OCI-LY3 (cell line): ENCODE measurements around the gene NHS.

Source experiments
- H2AFZ ChIP-seq: fragments of 200-600, 300-600 bp; shearing (Covaris generic); 2 replicates; pipeline ENCODE4 v1.6.0; 2014; ENCODE audit warnings: antibody characterized with exemption, low read depth, low read length
- H3K27ac ChIP-seq: fragments of 200-600, 300-600 bp; sonication (generic); 2 replicates; pipeline ENCODE4 v1.5.1; 2014; ENCODE audit warnings: mild to moderate bottlenecking, low read length, moderate library complexity, mixed read lengths
- H3K27me3 ChIP-seq: fragments of 200-600, 300-600 bp; sonication (generic); 2 replicates; pipeline ENCODE4 v1.6.1; 2014; ENCODE audit warnings: low read depth, low read length, mixed read lengths
- H3K36me3 ChIP-seq: fragments of 200-600, 300-600 bp; sonication (generic); replicated peaks from 2 replicates; pipeline ENCODE3; 2014; ENCODE audit warnings: low read depth, low read length, mixed read lengths
- H3K4me1 ChIP-seq: fragments of 300-600, 200-600 bp; sonication (generic); 2 replicates; pipeline ENCODE4 v1.6.1; 2014; ENCODE audit warnings: low read length, mixed read lengths
- H3K4me2 ChIP-seq: fragments of 200-600, 300-600 bp; sonication (generic); 2 replicates; pipeline ENCODE4 v1.6.1; 2014; ENCODE audit warnings: low read length, mixed read lengths
- H3K4me3 ChIP-seq: fragments of 300-600, 200-600 bp; sonication (generic); 2 replicates; pipeline ENCODE4 v1.5.1; 2014; ENCODE audit warnings: antibody characterized with exemption, mild to moderate bottlenecking, low read length, moderate library complexity
- H3K79me2 ChIP-seq: fragments of 300-600, 200-600 bp; shearing (Covaris generic); 2 replicates; pipeline ENCODE4 v1.6.1; 2014; ENCODE audit warnings: mild to moderate bottlenecking, low read length, mixed read lengths
- H3K9ac ChIP-seq: fragments of 300-600, 200-600 bp; shearing (Covaris generic); 2 replicates; pipeline ENCODE4 v1.6.0; 2014; ENCODE audit warnings: mild to moderate bottlenecking, low read length, moderate library complexity
- H3K9me3 ChIP-seq: fragments of 200-600, 300-600 bp; shearing (Covaris generic); 2 replicates; pipeline ENCODE4 v1.6.1; 2014; ENCODE audit warnings: low read length, mixed read lengths; ENCODE audit not compliant: insufficient read depth
- H4K20me1 ChIP-seq: fragments of 200-600, 300-600 bp; sonication (generic); 2 replicates; pipeline ENCODE4 v1.6.1; 2016; ENCODE audit warnings: low read length, mixed read lengths; ENCODE audit not compliant: insufficient read depth
- CTCF ChIP-seq: fragments of 200-600, 300-600 bp; sonication (generic); IDR thresholded peaks from 2 replicates; pipeline ENCODE4 v1.5.1; 2014; ENCODE audit warnings: antibody characterized with exemption, low read length, low read depth
- EZH2phosphoT487 ChIP-seq: fragments of 200-600 bp; shearing (Covaris generic); IDR thresholded peaks from 2 replicates; pipeline ENCODE4 v1.6.1; 2018; ENCODE audit warnings: antibody characterized with exemption, mixed run types, low read depth

The NHS gene

GRCh38 chrX:17748684-17749083 is 373.7 kb downstream of the NHS start:
- Histone ChIP-seq H4K20me1 (no peaks in the 10 kb centered on the region), H3K4me1 (no peaks in the 10 kb centered on the region), H3K9me3 (no peaks in the 10 kb centered on the region), H3K79me2 (no peaks in the 10 kb centered on the region), H3K27me3 (no peaks in the 10 kb centered on the region), H2AFZ (no peak overlapping the region), H3K27ac (no peak overlapping the region), H3K36me3 (no peaks in the 10 kb centered on the region), H3K9ac (no peak overlapping the region), H3K4me3 (no peak overlapping the region), H3K4me2 (no peak overlapping the region)
- no peak for TF ChIP-seq EZH2phosphoT487
- no peak for TF ChIP-seq CTCF

GRCh38 chrX:17750436-17750835 is 375.4 kb downstream of the NHS start:
- Histone ChIP-seq H3K36me3 (no peaks in the 10 kb centered on the region), H4K20me1 (no peaks in the 10 kb centered on the region), H3K27me3 (no peaks in the 10 kb centered on the region), H3K9ac (no peak overlapping the region), H3K4me2 (no peak overlapping the region), H3K27ac (no peak overlapping the region), H2AFZ (no peak overlapping the region), H3K9me3 (no peaks in the 10 kb centered on the region), H3K79me2 (no peaks in the 10 kb centered on the region), H3K4me3 (no peak overlapping the region), H3K4me1 (no peaks in the 10 kb centered on the region)
- TF ChIP-seq EZH2phosphoT487 (no peak), CTCF (no peak)

- H3K27me3 ChIP-seq, result no peaks in the 10 kb centered on the region
- no peak overlapping the region for H3K4me2 ChIP-seq
- no peaks in the 10 kb centered on the region for H4K20me1 ChIP-seq
- TF ChIP-seq EZH2phosphoT487 (no peak), CTCF (no peak)
- H3K9ac ChIP-seq, result no peak overlapping the region
- no peaks in the 10 kb centered on the region for H3K36me3 ChIP-seq
- H3K27ac ChIP-seq, result no peak overlapping the region
- no peak overlapping the region for H3K4me3 ChIP-seq
- H3K79me2 ChIP-seq, result no peaks in the 10 kb centered on the region
- H3K9me3 ChIP-seq, result no peaks in the 10 kb centered on the region
- H3K4me1 ChIP-seq, result no peaks in the 10 kb centered on the region
- no peak overlapping the region for H2AFZ ChIP-seq
Measured at GRCh38 chrX:17758382-17758781, 383.4 kb downstream of the NHS start.

GRCh38 chrX:17759990-17760389 is 385.0 kb downstream of the NHS start:
- Histone ChIP-seq H3K27me3 (no peaks in the 10 kb centered on the region), H3K4me3 (no peak overlapping the region), H3K9me3 (no peaks in the 10 kb centered on the region), H3K4me2 (no peak overlapping the region), H4K20me1 (no peaks in the 10 kb centered on the region), H3K79me2 (no peaks in the 10 kb centered on the region), H3K27ac (no peak overlapping the region), H3K36me3 (no peaks in the 10 kb centered on the region), H2AFZ (no peak overlapping the region), H3K4me1 (no peaks in the 10 kb centered on the region), H3K9ac (no peak overlapping the region)
- no peak for TF ChIP-seq EZH2phosphoT487
- TF ChIP-seq CTCF, result no peak
